SW 1271 (cell line): ENCODE data around the gene NXT1.

Experiments
- DNase-seq, 2 experiments: peaks; one replicate each; lab custom pipeline; 2025; lab: John Stamatoyannopoulos, UW

NXT1 gene

DNA sequence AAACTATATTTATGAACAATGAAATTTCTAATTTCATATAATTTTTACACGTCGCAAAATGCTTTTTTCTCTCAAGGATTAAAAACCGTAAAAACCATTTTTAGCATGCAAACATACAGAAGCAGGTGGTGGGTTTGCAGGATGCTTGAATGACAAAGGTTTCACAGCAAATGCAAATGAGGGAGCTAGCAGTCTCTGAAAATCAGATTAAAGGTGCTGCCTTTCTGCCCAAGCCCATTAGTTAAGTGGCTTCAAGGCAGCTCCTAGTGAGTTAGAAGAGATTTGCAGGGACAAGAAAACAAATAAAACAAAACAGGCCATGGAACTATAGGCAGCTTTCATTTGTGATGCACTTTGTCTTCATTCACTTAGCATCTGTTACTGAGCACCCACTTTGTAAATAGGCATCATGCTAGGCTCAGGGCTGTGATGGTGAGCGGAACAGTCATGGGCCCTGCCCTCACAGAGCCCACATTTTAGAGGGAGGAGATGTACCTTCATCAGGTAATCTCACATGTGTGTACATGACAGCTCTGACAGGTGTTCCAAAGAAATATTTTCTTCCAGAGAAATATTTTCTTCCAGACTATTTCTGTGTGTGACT lies 41.2 kb downstream of the NXT1 start:
- DNase-seq = no peak

- no peak for DNase-seq
Observed at GRCh38 chr20:23393996-23394775, 43.6 kb downstream of the NXT1 start.

DNA sequence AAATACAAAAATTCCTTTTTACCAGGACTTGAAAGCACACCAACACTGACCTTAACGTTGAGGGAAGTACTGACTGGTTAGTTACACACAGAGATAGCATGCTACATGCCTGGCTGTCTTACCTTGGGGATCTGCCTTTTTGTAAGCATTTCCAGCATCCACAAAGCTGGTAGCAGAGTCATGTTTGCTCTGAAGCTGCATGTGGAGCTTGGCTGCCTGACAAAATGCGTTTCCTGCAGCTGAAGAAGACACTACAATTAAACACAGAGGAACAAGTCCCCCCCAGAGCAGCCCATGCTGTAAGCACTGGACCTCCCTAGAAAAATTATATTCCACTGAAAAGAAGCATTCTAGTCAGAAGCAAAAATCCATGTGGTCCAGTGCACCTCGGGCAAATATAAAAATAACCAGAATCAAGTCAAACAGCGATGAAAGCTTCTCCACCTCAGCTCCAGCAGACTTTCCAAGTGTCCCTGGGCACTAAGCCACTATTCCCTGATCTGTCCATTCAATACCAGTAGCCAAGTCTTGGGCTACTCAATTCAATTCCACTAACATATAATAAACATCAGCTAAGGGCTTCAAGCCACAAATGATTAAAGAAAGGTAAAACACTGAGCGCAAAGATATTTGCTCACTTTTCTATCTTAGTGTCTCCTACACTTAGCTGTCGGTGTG lies 46.5 kb downstream of the NXT1 start:
- DNase-seq = no peak

DNA sequence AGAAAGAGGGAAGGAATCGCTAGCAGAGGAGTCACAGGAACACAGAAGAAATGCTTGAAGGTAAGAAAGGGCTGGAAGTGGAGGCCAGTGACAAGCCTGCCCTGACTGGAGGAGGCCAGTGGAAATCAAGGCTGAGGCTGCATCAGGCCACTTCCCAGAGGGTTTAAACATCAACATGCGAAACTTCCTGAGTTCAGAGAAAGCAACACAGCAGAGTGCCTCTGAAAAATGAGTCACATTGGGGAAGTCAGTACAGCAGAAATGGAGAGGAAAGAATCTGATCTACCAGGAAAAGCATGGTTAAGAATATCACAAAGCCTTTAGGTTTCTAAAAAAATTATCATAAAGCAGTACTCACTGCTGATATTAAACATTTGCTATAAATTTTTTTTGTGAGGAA lies 47.4 kb downstream of the NXT1 start:
- no peak for DNase-seq

GRCh38 chr20:23399568-23400241 lies 49.1 kb downstream of the NXT1 start:
- peak in 1 of 2 experiments; percentile 4 for DNase-seq

- no peak for DNase-seq
Observed at GRCh38 chr20:23401051-23401450, 50.5 kb downstream of the NXT1 start.

DNA sequence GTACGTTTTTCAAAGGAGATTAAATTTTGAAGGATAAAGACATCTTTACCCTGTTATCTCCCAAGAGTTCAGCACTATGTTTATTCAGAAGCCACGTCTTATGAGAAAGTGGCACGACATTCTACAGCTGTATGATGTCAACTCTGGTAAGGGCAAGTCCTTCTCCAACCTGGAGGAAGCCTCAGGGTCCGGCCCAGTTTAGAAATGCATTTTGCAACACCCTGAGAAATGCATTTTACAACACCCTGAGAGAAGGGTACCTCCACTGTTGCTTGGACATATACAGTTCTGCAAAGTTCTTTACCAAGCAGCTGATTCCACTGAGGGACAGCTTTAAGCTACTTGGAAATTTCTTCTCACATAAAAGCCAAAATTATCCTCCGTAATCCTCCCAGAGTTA lies 53.2 kb downstream of the NXT1 start:
- no peak for DNase-seq

DNA sequence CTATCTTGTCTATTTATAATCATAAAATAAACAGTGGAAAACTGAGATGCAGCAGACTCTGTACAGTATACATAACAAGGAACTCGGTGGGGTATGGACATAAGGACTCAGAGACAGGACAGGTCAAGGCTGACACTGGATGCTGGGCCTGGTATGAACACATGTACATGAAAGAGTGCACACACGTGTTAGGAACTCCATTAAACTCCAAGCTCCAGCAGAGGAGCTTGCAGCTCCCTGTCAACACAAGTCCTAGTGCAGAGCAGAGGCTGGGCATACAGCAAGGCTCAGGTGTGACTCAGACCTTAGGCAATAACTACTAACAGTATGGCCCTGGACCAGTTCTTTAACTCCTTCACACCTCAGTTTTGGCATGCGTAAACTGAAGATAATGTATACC lies 53.6 kb downstream of the NXT1 start:
- no peak for DNase-seq
